ENCODE measurements around the gene PLCH1. TPM values are rescaled to one million over a fixed set of nuclear protein-coding genes. Genes with fewer than 3 reads are reported as not detected.
A peak's percentile ranks its signal among the peaks of the same experiment; 100 is the strongest.

PLCH1 gene
- total and polyA plus RNA-seq, 9 of the 15 experiments (the other 6 are each of a cell fraction or from before 2014, with no cell fraction given): 0.17 to 0.62 (median 0.40) TPM

- ChIA-PET POLR2A (no interaction called here), CTCF (ENCODE audit: low intra/inter-chr PET ratio) (interaction anchor here (3.1 kb wide), 1 partner anchor 320 kb away, joined by 25 read pairs; no protein-coding TSS in a partner anchor)
- H3K27me3 ChIP-seq (ENCODE audit: control insufficient read depth in 2 of 2, insufficient read depth in 2 of 2, low read length in 2 of 2): peaks cover under 1 to 7% of the 10 kb centered on the region in 2 experiments; a peak in 3 of 5 replicates
- no peaks in the 10 kb centered on the region for H3K9me1 ChIP-seq (ENCODE audit: control insufficient read depth, insufficient read depth, low read length)
- no peak overlapping the region for H3K4me3 ChIP-seq
- no peak overlapping the region for H3K9ac ChIP-seq (ENCODE audit: insufficient read depth in 1 of 2, low read depth in 2 of 2, low read length in 2 of 2)
- intact Hi-C loops (cut with micrococcal nuclease): loop anchor here (1.0 to 10.0 kb wide), 2 partner anchors 320 to 472 kb away; partner anchors contain the start of gene SLC33A1
- WGBS (ENCODE audit: insufficient coverage, low coverage, missing lambda C conversion rate): 8% methylated on average over 6 of the region's 6 CpGs
- peak; percentile 91 for FAIRE-seq
- H4K20me1 ChIP-seq (replicated peaks; ENCODE audit: control insufficient read depth, insufficient read depth, low read length): no peaks in the 10 kb centered on the region
- no peaks in the 10 kb centered on the region for H3K9me3 ChIP-seq (replicated peaks; ENCODE audit: control insufficient read depth, insufficient read depth, low read depth, low read length)
- DNase-seq (ENCODE audit: extremely low read depth in 1 of 4, low spot score in 3 of 4): peak; percentile 64 to 85 (median 70)
- no peaks in the 10 kb centered on the region for H3K36me3 ChIP-seq (ENCODE audit: control insufficient read depth, insufficient read depth, low read length)
- in situ Hi-C loops (cut with MboI): loop anchor here (5.0 kb wide), 1 partner anchor 305 kb away; no protein-coding TSS in a partner anchor
- peak overlapping the region; percentile 11; the same call in 1 of the 2 replicates for H2AFZ ChIP-seq (ENCODE audit: low read depth, low read length)
- ATAC-seq: peak; percentile 99
- BruUV-seq (replicated peaks): no TSS peak
- no peaks in the 10 kb centered on the region for H3K4me1 ChIP-seq (replicated peaks in 1 of 2; ENCODE audit: control insufficient read depth in 2 of 2, insufficient read depth in 2 of 2, low read length in 2 of 2)
- no peaks in the 10 kb centered on the region for H3K79me2 ChIP-seq (ENCODE audit: control insufficient read depth, insufficient read depth, low read length)
- H3K4me2 ChIP-seq (ENCODE audit: insufficient read depth, low read length): no peak overlapping the region
- no peak overlapping the region for H3K27ac ChIP-seq (ENCODE audit: extremely low read depth, low read depth, low read length)
- TF ChIP-seq TFAP4 (CRISPR knock-in tag; IDR thresholded peaks at IDR 0.05; ENCODE audit: borderline replicate concordance) (peak; percentile 75), STAG1 (CRISPR knock-in tag; IDR thresholded peaks at IDR 0.05; ENCODE audit: borderline replicate concordance) (peak; percentile 52; the same call in 1 of the 2 replicates), KLF13 (tag; IDR thresholded peaks at IDR 0.05; ENCODE audit: borderline replicate concordance, low read depth) (no peak), CREBBP (IDR thresholded peaks at IDR 0.05; ENCODE audit: low read depth, low read length) (no peak), CTCF (IDR thresholded peaks at IDR 0.05 in 2 of 3, conservative IDR thresholded peaks at IDR 0.05 in 1 of 3; ENCODE audit: insufficient read depth in 2 of 3, low read depth in 1 of 3, low read length in 3 of 3) (peak; percentile 79 to 89 (median 83)), ZNF239 (CRISPR knock-in tag; IDR thresholded peaks at IDR 0.05) (no peak), ZFX (CRISPR knock-in tag; IDR thresholded peaks at IDR 0.05) (no peak; the same call in 1 of the 2 replicates), NRF1 (conservative IDR thresholded peaks at IDR 0.05 in 1 of 2, IDR thresholded peaks at IDR 0.05 in 1 of 2) (no peak), MEF2D (tag; conservative IDR thresholded peaks at IDR 0.05; ENCODE audit: low read depth) (no peak), EHMT2 (IDR thresholded peaks at IDR 0.05) (no peak), MXI1 (IDR thresholded peaks at IDR 0.05; ENCODE audit: low read depth, low read length) (no peak), JUND (IDR thresholded peaks at IDR 0.05; ENCODE audit: borderline replicate concordance, low read depth, low read length) (0 out of 2 replicates have a peak, but pooled peaks have one; percentile 30), JUND (tag; IDR thresholded peaks at IDR 0.05; ENCODE audit: borderline replicate concordance, low read depth, low read length) (no peak), PBX2 (CRISPR knock-in tag; IDR thresholded peaks at IDR 0.05; ENCODE audit: low read depth) (no peak), PBX2 (tag; conservative IDR thresholded peaks at IDR 0.05; ENCODE audit: low read depth) (no peak), NFIX (CRISPR knock-in tag; IDR thresholded peaks at IDR 0.05; ENCODE audit: low read depth) (no peak)
These were observed 362.4 kb downstream of the PLCH1 start for GRCh38 chr3:155382396-155383042.

All from K562 (cell line).